GM23248 (cell line): ENCODE data around the gene CLDN14. TPM values are rescaled to one million over a fixed set of nuclear protein-coding genes. Genes with fewer than 3 reads are reported as not detected.

Source experiments
- DNase-seq: peaks from one replicate; pipeline ENCODE4 v3.0.0-alpha.2; 2015
- H2AFZ ChIP-seq: fragments of 200-600 bp; sonication (generic); 2 replicates; pipeline ENCODE4 v1.6.1; 2016; ENCODE audit warnings: antibody characterized with exemption
- H3F3A ChIP-seq: fragments of 200-600 bp; sonication (generic); 2 replicates; pipeline ENCODE4 v1.6.1; 2016; ENCODE audit warnings: mild to moderate bottlenecking, antibody characterized with exemption, mixed run types; ENCODE audit not compliant: insufficient read depth
- H3K27ac ChIP-seq: fragments of 200-600 bp; sonication (generic); 2 replicates; pipeline ENCODE4 v1.5.1; 2016; ENCODE audit warnings: mild to moderate bottlenecking
- H3K27me3 ChIP-seq: fragments of 200-600 bp; sonication (generic); replicated peaks from 2 replicates; pipeline ENCODE4 v1.6.1; 2016; ENCODE audit warnings: mild to moderate bottlenecking; ENCODE audit not compliant: insufficient read depth
- H3K36me3 ChIP-seq: fragments of 200-600 bp; sonication (generic); 2 replicates; pipeline ENCODE4 v1.6.1; 2016; ENCODE audit warnings: low read depth, mild to moderate bottlenecking
- H3K4me1 ChIP-seq: fragments of 200-600 bp; sonication (generic); 2 replicates; pipeline ENCODE4 v1.6.1; 2016; ENCODE audit warnings: mild to moderate bottlenecking; ENCODE audit not compliant: insufficient read depth
- H3K4me2 ChIP-seq: fragments of 200-600 bp; sonication (generic); one replicate; pipeline ENCODE4 v1.6.1; 2016; ENCODE audit warnings: mild to moderate bottlenecking; ENCODE audit not compliant: unreplicated experiment
- H3K4me3 ChIP-seq: fragments of 200-600 bp; sonication (generic); 2 replicates; pipeline ENCODE4 v1.5.1; 2016; ENCODE audit warnings: mild to moderate bottlenecking
- H3K79me2 ChIP-seq: fragments of 200-600 bp; sonication (generic); 2 replicates; pipeline ENCODE4 v1.6.1; 2016; ENCODE audit warnings: mild to moderate bottlenecking; ENCODE audit not compliant: insufficient read depth
- H3K9ac ChIP-seq: fragments of 200-600 bp; sonication (generic); 2 replicates; pipeline ENCODE4 v1.6.1; 2016; ENCODE audit warnings: mild to moderate bottlenecking
- H3K9me2 ChIP-seq: fragments of 200-600 bp; sonication (generic); 2 replicates; pipeline ENCODE4 v1.6.1; 2016; ENCODE audit warnings: mixed run types, mild to moderate bottlenecking, moderate library complexity; ENCODE audit not compliant: insufficient read depth
- H3K9me3 ChIP-seq: fragments of 200-600 bp; sonication (generic); one replicate; pipeline ENCODE4 v1.6.1; 2017; ENCODE audit warnings: low read depth
- H4K20me1 ChIP-seq: fragments of 200-600 bp; sonication (generic); 2 replicates; pipeline ENCODE4 v1.6.0; 2016; ENCODE audit not compliant: insufficient read depth
- EZH2 ChIP-seq: fragments of 200-600 bp; sonication (generic); IDR thresholded peaks from 2 replicates; pipeline ENCODE4 v1.6.1; 2018; ENCODE audit warnings: antibody characterized with exemption, mild to moderate bottlenecking; ENCODE audit not compliant: insufficient read depth, poor library complexity, severe bottlenecking
- EZH2phosphoT487 ChIP-seq: fragments of 200-600 bp; sonication (generic); IDR thresholded peaks from 2 replicates; pipeline ENCODE4 v1.6.1; 2018; ENCODE audit warnings: antibody characterized with exemption, moderate library complexity, mild to moderate bottlenecking, low read depth; ENCODE audit not compliant: insufficient read depth
- WGBS, 2 experiments: methylation state at CpG; one replicate each; pipeline ENCODE4 v1.1.6; 2015 to 2017; ENCODE audit warnings: low lambda C conversion rate in 2 of 2, low coverage in 1 of 2; ENCODE audit errors: missing lambda C conversion rate in 2 of 2; 5-methylcytosine and 5-hydroxymethylcytosine counted together
- in situ Hi-C: fragments of 300-500 bp; cut with MboI; formaldehyde crosslinking; loops from 2 replicates; pipeline ENCODE4 v1.15.0; 2020
- polyA plus RNA-seq: library from polyadenylated mRNA; unstranded; fragments of >200 nt; fragmentation: Nextera tagmentation; extraction: Ambion mirVana; gene quantifications from 2 replicates; pipeline ENCODE4 v1.2.1, GENCODE V29; 2016
- total RNA-seq: library from RNA; depleted of rRNA; stranded (reverse); fragments of >200 nt; shearing (Covaris generic); gene quantifications from 2 replicates; pipeline ENCODE4 v1.2.3, GENCODE V29; 2014

The CLDN14 gene
- total and polyA plus RNA-seq, 2 experiments from 2014 or later: not detected

DNA sequence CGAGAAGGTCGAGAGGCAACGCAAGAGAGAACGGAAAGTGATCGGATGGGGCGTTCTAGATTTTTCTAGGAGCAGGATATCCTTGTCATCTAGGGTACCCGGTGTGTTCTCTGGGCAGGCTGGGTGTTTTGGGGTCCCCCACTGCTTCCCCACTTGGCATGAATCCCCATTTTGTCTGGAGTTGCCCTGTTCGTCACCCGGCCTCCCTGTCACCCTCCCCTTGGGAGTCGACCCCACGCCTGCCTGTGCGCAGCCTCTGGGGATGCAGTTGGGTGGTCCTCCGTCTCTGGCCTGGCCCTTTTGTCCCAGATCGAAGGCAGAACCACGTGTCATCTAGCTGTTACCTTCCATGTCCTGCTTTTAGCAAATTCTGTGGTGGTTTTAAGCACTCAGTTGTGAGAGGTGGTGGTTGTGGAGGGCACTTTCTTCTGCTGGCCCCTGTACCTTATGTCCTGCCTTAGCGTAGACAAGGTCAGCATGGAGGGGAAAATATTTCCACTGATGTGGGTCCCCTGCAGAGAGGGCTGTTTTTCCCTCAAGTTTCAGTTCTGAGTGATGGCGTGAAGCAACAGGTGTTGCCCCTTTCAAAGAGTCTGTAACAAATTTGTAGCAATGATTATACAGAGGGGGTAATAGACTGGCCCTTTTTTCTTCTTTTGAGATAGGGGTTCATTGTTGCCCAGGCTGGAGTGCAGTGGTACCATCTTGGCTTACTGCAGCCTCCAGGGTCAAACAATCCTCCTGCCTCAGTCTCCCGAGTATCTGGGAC is 59.2 kb downstream of the CLDN14 start:
- Histone ChIP-seq H3K4me1 (no peaks in the 10 kb centered on the region), H3K4me2 (no peak overlapping the region), H3K9me3 (no peaks in the 10 kb centered on the region), H3K79me2 (no peaks in the 10 kb centered on the region), H3K9ac (no peak overlapping the region), H2AFZ (no peak overlapping the region), H3K9me2 (no peaks in the 10 kb centered on the region), H3K27ac (no peak overlapping the region), H3K4me3 (no peak overlapping the region), H3K27me3 (no peaks in the 10 kb centered on the region), H3K36me3 (no peaks in the 10 kb centered on the region), H4K20me1 (no peaks in the 10 kb centered on the region), H3F3A (no peaks in the 10 kb centered on the region)
- 90 to 93% methylated on average over 18 of the region's 18 CpGs for WGBS, 2 experiments
- TF ChIP-seq EZH2 (no peak), EZH2phosphoT487 (no peak)
- no peak for DNase-seq
- in situ Hi-C loops: loop anchor here (10.0 to 25.0 kb wide), 2 partner anchors 174 to 517 kb away; no protein-coding TSS in a partner anchor

DNA sequence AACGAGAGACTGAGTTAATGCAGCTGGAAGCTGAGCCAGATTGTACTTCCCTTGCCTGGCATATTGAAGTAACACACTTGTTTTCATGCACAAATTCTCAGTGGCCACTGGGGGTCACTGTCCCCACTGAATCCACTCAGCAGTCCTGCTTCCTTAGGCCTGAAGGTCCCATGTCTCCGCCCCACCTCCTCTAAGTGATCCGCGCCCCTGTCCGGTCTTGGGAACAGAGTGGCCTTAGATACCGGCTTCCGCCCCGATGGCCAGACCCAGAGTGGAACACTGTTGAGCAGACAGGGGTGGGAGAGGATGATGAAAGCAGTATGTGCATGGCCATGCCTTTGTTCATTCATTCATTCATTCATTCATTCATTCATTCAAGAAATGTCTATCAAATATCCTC is 59.9 kb downstream of the CLDN14 start:
- H3K9me3 ChIP-seq: no peaks in the 10 kb centered on the region
- no peak overlapping the region for H3K4me3 ChIP-seq
- in situ Hi-C loops: loop anchor here (10.0 to 25.0 kb wide), 2 partner anchors 175 to 517 kb away; no protein-coding TSS in a partner anchor
- 3 to 12% methylated on average over 8 of the region's 8 CpGs for WGBS, 2 experiments
- H3K9me2 ChIP-seq: no peaks in the 10 kb centered on the region
- H3K9ac ChIP-seq: peak overlapping the region; percentile 22; the same call in 1 of the 2 replicates
- no peak for TF ChIP-seq EZH2
- no peak for TF ChIP-seq EZH2phosphoT487
- H2AFZ ChIP-seq: 0 out of 2 replicates have a peak overlapping the region, but pooled peaks have one; percentile 56
- H3K4me1 ChIP-seq: no peaks in the 10 kb centered on the region
- H3K27ac ChIP-seq: no peak overlapping the region
- H3K27me3 ChIP-seq: no peaks in the 10 kb centered on the region
- H4K20me1 ChIP-seq: no peaks in the 10 kb centered on the region
- H3K36me3 ChIP-seq: no peaks in the 10 kb centered on the region
- H3F3A ChIP-seq: no peaks in the 10 kb centered on the region
- peak; percentile 91 for DNase-seq
- H3K4me2 ChIP-seq: peak overlapping the region; percentile 70
- no peaks in the 10 kb centered on the region for H3K79me2 ChIP-seq

DNA sequence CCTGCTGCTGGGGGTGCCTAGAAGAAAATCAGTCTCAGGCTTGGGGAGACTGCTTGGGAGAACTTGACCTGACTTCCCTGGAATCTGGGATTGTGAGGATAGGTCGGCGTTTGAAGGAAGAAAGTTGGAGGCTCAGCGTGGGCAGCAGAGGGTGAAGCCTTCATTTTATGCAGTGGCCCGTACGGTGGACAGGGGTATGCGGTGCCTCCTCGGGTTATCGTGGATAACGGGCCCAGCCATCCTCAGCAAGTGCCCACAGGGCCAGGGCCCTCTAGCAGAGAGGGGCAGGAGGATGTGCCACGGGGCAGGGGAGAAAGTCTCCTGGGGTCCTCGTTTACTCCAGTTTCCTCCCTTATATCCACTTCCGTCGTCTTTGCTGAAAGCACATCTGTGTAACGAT is 60.7 kb downstream of the CLDN14 start:
- no peak overlapping the region for H3K4me2 ChIP-seq
- H4K20me1 ChIP-seq: no peaks in the 10 kb centered on the region
- WGBS, 2 experiments: 83 to 84% methylated on average over 14 of the region's 14 CpGs
- H3F3A ChIP-seq: no peaks in the 10 kb centered on the region
- no peak overlapping the region for H3K27ac ChIP-seq
- no peak overlapping the region for H3K4me3 ChIP-seq
- H3K79me2 ChIP-seq: no peaks in the 10 kb centered on the region
- in situ Hi-C loops: loop anchor here (25.0 kb wide), 1 partner anchor 518 kb away; no protein-coding TSS in a partner anchor
- H3K27me3 ChIP-seq: no peaks in the 10 kb centered on the region
- H3K9ac ChIP-seq: no peak overlapping the region
- no peaks in the 10 kb centered on the region for H3K9me2 ChIP-seq
- TF ChIP-seq EZH2phosphoT487 (no peak), EZH2 (no peak)
- H3K9me3 ChIP-seq: no peaks in the 10 kb centered on the region
- no peak overlapping the region for H2AFZ ChIP-seq
- H3K4me1 ChIP-seq: no peaks in the 10 kb centered on the region
- H3K36me3 ChIP-seq: no peaks in the 10 kb centered on the region
- DNase-seq: no peak

DNA sequence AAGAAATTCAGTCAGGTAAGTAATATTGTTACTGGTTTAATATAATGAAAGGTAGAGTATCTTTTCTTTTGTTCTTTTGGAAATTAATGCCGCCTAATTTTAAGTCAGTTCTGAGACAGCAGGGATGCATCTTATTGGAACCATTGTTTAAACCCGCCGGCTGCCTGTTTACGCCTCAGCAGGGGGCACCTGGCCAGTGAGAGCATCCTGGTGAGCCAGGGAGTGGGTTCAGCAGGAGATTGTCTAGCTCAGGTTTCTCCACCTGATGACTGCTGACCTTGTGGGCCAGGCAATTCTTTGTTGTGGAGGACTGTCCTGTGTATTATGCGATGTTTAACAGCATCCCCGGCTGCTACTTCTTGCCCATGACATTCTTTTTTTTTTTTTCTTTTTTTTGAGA is 64.5 kb downstream of the CLDN14 start:
- no peak overlapping the region for H3K9ac ChIP-seq
- 99% methylated on average over 6 of the region's 6 CpGs for WGBS, 2 experiments
- no peaks in the 10 kb centered on the region for H3K36me3 ChIP-seq
- no peaks in the 10 kb centered on the region for H4K20me1 ChIP-seq
- in situ Hi-C loops: loop anchor here (25.0 kb wide), 1 partner anchor 522 kb away; no protein-coding TSS in a partner anchor
- H3K9me2 ChIP-seq: no peaks in the 10 kb centered on the region
- no peaks in the 10 kb centered on the region for H3K27me3 ChIP-seq
- H3K4me3 ChIP-seq: no peak overlapping the region
- H2AFZ ChIP-seq: no peak overlapping the region
- no peaks in the 10 kb centered on the region for H3K9me3 ChIP-seq
- DNase-seq: no peak
- H3K27ac ChIP-seq: no peak overlapping the region
- no peak for TF ChIP-seq EZH2phosphoT487
- no peak for TF ChIP-seq EZH2
- H3K79me2 ChIP-seq: no peaks in the 10 kb centered on the region
- H3F3A ChIP-seq: no peaks in the 10 kb centered on the region
- no peak overlapping the region for H3K4me2 ChIP-seq
- no peaks in the 10 kb centered on the region for H3K4me1 ChIP-seq
